ENCODE measurements around the gene CCDC69.
A peak's percentile ranks its signal among the peaks of the same experiment; 100 is the strongest.

Gene CCDC69

DNA sequence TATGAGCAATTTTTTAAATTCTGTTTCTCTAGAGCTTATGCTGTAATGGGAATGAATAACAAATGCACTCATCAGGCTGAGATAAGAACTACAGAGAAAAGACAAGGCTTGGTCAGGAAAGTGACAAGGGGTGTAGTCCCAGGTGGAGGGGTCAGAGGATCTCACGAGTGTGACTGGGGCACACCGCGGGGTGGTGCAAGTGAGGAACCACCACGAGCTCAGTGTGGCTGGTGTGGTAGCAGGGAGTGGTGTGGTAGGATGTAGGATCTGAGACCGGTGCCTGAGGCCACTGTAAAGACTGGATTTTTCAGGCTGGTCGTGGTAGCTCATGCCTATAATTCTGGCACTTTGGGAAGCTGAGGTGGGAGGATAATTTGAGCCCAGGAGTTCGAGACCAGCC, 75.3 kb downstream of the CCDC69 start:
- H3K4me3 ChIP-seq (replicated peaks; ENCODE audit: low read depth, low read length) = no peak overlapping the region
- TF ChIP-seq CTCF (IDR thresholded peaks at IDR 0.05; ENCODE audit: insufficient read depth, low read length, poor library complexity, severe bottlenecking) = no peak
- DNase-seq (ENCODE audit: extremely low read depth, insufficient read length) = no peak
- no peaks in the 10 kb centered on the region for H3K27me3 ChIP-seq (replicated peaks; ENCODE audit: control insufficient read depth, insufficient read depth, low read length)
- H3K36me3 ChIP-seq (ENCODE audit: control insufficient read depth, insufficient read depth, low read length) = peaks cover 39% of the 10 kb centered on the region

GRCh38 chr5:151147033-151147432, 76.9 kb downstream of the CCDC69 start:
- no peak for DNase-seq (ENCODE audit: extremely low read depth, insufficient read length)
- H3K36me3 ChIP-seq (ENCODE audit: control insufficient read depth, insufficient read depth, low read length) = peaks cover 42% of the 10 kb centered on the region
- no peaks in the 10 kb centered on the region for H3K27me3 ChIP-seq (replicated peaks; ENCODE audit: control insufficient read depth, insufficient read depth, low read length)
- no peak for TF ChIP-seq CTCF (IDR thresholded peaks at IDR 0.05; ENCODE audit: insufficient read depth, low read length, poor library complexity, severe bottlenecking)
- H3K4me3 ChIP-seq (replicated peaks; ENCODE audit: low read depth, low read length) = no peak overlapping the region

GRCh38 chr5:151146061-151146460, 77.8 kb downstream of the CCDC69 start:
- H3K27me3 ChIP-seq (replicated peaks; ENCODE audit: control insufficient read depth, insufficient read depth, low read length) = no peaks in the 10 kb centered on the region
- H3K4me3 ChIP-seq (replicated peaks; ENCODE audit: low read depth, low read length) = no peak overlapping the region
- DNase-seq (ENCODE audit: extremely low read depth, insufficient read length) = no peak
- TF ChIP-seq CTCF (IDR thresholded peaks at IDR 0.05; ENCODE audit: insufficient read depth, low read length, poor library complexity, severe bottlenecking) = no peak
- H3K36me3 ChIP-seq (ENCODE audit: control insufficient read depth, insufficient read depth, low read length) = peaks cover 42% of the 10 kb centered on the region

GRCh38 chr5:151144922-151145321, 79.0 kb downstream of the CCDC69 start:
- Histone ChIP-seq H3K27me3 (replicated peaks; ENCODE audit: control insufficient read depth, insufficient read depth, low read length) (no peaks in the 10 kb centered on the region), H3K4me3 (replicated peaks; ENCODE audit: low read depth, low read length) (no peak overlapping the region), H3K36me3 (ENCODE audit: control insufficient read depth, insufficient read depth, low read length) (peaks cover 46% of the 10 kb centered on the region)
- TF ChIP-seq CTCF (IDR thresholded peaks at IDR 0.05; ENCODE audit: insufficient read depth, low read length, poor library complexity, severe bottlenecking) = no peak
- peak; percentile 35 for DNase-seq (ENCODE audit: extremely low read depth, insufficient read length)

DNA sequence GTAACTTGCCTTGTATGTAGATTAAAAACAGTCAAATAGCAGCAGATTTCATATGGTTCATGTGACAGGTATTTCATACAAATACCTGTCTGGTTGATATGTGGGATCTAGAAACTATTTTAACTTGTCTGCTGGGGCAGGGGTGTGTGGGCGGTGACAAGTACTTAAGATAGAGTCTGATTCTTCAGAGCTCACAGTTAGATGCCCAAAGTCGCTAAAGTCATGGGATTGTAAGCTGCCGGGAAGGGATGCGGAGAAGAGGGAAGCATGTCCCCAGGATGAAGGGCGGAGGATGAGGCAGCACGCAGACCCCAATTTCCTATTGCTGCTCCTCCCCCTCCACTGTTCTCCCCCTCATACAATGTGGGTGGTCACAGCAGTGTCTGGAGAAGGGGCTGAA, 79.6 kb downstream of the CCDC69 start:
- TF ChIP-seq CTCF (IDR thresholded peaks at IDR 0.05; ENCODE audit: insufficient read depth, low read length, poor library complexity, severe bottlenecking) = no peak
- H3K36me3 ChIP-seq (ENCODE audit: control insufficient read depth, insufficient read depth, low read length) = peaks cover 47% of the 10 kb centered on the region

DNA sequence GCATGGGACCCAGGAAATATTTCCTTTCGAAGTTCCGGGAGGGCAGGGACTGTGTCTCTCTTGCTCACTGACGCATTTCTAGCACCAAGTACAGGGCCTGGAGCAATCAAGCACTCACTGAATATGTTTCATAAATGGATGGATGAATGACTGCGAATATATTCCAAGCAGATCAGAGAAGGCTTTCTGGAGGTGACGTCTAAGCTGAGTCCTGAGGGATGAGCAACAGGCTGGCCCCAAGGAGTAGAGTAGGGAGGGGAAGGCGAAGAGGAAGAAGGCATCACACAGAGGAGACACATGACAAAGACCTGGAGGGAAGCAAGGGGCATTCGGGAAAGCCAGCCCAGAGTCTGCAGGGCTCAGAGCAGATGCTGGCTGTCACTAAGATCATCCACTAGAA, 80.2 kb downstream of the CCDC69 start:
- DNase-seq (ENCODE audit: extremely low read depth, insufficient read length) = no peak
- no peaks in the 10 kb centered on the region for H3K27me3 ChIP-seq (replicated peaks; ENCODE audit: control insufficient read depth, insufficient read depth, low read length)
- peaks cover 52% of the 10 kb centered on the region for H3K36me3 ChIP-seq (ENCODE audit: control insufficient read depth, insufficient read depth, low read length)
- TF ChIP-seq CTCF (IDR thresholded peaks at IDR 0.05; ENCODE audit: insufficient read depth, low read length, poor library complexity, severe bottlenecking) = no peak
- H3K4me3 ChIP-seq (replicated peaks; ENCODE audit: low read depth, low read length) = no peak overlapping the region

More for the DNA sequence above, 79.6 kb downstream of the CCDC69 start:
- Histone ChIP-seq H3K27me3 (replicated peaks; ENCODE audit: control insufficient read depth, insufficient read depth, low read length) (no peaks in the 10 kb centered on the region), H3K4me3 (replicated peaks; ENCODE audit: low read depth, low read length) (no peak overlapping the region)
- no peak for DNase-seq (ENCODE audit: extremely low read depth, insufficient read length)
